ENCODE data around the gene DDOST. TPM values are rescaled to one million over a fixed set of nuclear protein-coding genes. Genes with fewer than 3 reads are reported as not detected.
"Not testable (repeated sequence)": the region's sequence is repeated elsewhere in the genome, so short reads cannot be mapped to it uniquely, and the experiment has no call there.

The DDOST gene
- total and polyA plus RNA-seq, 2 experiments from 2014 or later = 320 to 405 TPM

DNA sequence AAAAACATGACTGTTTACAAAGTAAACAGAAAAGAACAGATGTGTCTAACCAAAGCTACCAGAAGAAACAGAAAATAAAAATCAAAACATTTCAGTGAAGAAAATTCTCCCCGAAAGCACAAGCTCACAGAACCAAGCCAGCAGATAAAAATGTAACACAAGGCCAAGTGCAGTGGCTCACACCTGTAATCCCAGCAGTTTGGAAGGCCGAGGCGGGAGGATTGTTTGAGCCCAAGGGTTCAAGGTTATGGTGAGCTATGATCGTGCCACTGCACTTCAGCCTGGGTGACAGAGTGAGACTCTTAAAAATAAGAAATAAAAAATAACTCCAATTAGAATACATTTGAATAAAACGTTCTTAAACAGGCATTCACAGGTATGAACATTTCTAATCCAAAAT lies 19.1 kb upstream of the DDOST start:
- no peaks in the 10 kb centered on the region for H4K20me1 ChIP-seq (ENCODE audit: insufficient read depth, poor library complexity, severe bottlenecking)

DNA sequence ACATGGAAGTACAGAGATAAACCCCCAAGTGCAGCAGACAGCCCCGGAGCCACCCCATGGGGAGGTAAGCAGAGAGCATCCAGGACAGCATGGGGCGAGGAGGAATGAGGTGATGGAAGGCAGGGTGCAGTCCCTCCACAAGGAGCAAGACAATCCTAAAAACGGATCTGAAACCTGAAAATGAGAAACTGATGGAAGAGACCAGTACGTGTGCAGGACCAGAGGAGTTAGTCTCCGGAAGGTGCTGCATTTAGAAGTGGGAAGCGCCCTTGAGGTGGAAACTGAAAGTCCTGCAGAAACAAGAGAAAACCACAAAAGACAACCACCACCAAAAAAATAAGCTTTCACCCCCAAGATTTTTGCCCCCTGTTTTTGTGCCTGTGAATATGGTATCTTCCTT lies 17.4 kb upstream of the DDOST start:
- H3K9me3 ChIP-seq (ENCODE audit: low read depth) = no peaks in the 10 kb centered on the region
- no peaks in the 10 kb centered on the region for H3K36me3 ChIP-seq (replicated peaks; ENCODE audit: insufficient read depth, low read depth)
- TF ChIP-seq EZH2phosphoT487 (IDR thresholded peaks at IDR 0.05; ENCODE audit: low read depth, severe bottlenecking, unreplicated experiment) = no peak
- no peak for TF ChIP-seq CTCF (IDR thresholded peaks at IDR 0.05; ENCODE audit: poor library complexity)
- no peak for TF ChIP-seq EZH2 (IDR thresholded peaks at IDR 0.05; ENCODE audit: borderline replicate concordance)
- no peaks in the 10 kb centered on the region for H3K4me1 ChIP-seq (ENCODE audit: insufficient read depth)
- no peaks in the 10 kb centered on the region for H3K27me3 ChIP-seq
- H4K20me1 ChIP-seq (ENCODE audit: insufficient read depth, poor library complexity, severe bottlenecking) = no peaks in the 10 kb centered on the region
- no peaks in the 10 kb centered on the region for H3K9me2 ChIP-seq (replicated peaks; ENCODE audit: insufficient read depth)
- whole genome bisulfite sequencing (ENCODE audit: low lambda C conversion rate, missing lambda C conversion rate) = 87% methylated on average over 6 of the region's 6 CpGs
- H3K79me2 ChIP-seq = no peaks in the 10 kb centered on the region
- H3K4me2 ChIP-seq = no peak overlapping the region
- H2AFZ ChIP-seq = no peak overlapping the region
- DNase-seq (ENCODE audit: low spot score) = no peak
- no peak overlapping the region for H3K27ac ChIP-seq
- no peak overlapping the region for H3K4me3 ChIP-seq

More for the DNA sequence above, 19.1 kb upstream of the DDOST start:
- Histone ChIP-seq H3K27me3 (no peaks in the 10 kb centered on the region), H3K79me2 (no peaks in the 10 kb centered on the region), H3K4me2 (no peak overlapping the region), H3K4me1 (ENCODE audit: insufficient read depth) (no peaks in the 10 kb centered on the region), H3K36me3 (replicated peaks; ENCODE audit: insufficient read depth, low read depth) (no peaks in the 10 kb centered on the region), H3K9me3 (ENCODE audit: low read depth) (no peaks in the 10 kb centered on the region), H2AFZ (no peak overlapping the region), H3K9me2 (replicated peaks; ENCODE audit: insufficient read depth) (no peaks in the 10 kb centered on the region), H3K27ac (no peak overlapping the region), H3K4me3 (no peak overlapping the region)
- TF ChIP-seq EZH2phosphoT487 (IDR thresholded peaks at IDR 0.05; ENCODE audit: low read depth, severe bottlenecking, unreplicated experiment) (no peak), EZH2 (IDR thresholded peaks at IDR 0.05; ENCODE audit: borderline replicate concordance) (no peak), CTCF (IDR thresholded peaks at IDR 0.05; ENCODE audit: poor library complexity) (no peak)
- WGBS (ENCODE audit: low lambda C conversion rate, missing lambda C conversion rate) = 81% methylated on average over 5 of the region's 5 CpGs
- no peak for DNase-seq (ENCODE audit: low spot score)

DNA sequence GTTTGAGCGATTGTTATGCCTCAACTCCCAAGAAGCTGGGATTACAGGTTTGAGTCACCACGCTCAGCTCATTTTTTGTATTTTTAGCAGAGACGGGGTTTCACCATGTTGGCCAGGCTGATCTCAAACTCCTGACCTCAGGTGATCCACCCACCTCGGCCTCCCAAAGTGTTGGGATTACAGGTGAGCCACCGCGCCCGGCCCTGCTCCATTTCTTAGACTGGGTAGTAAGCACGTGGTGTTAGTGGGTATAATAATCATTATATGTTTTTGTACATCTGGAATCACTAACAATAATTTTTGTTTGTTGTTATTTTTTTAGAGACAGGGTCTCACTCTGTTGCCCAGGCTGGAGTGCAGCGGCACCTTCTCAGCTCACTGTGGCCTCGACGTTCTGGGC lies 12.5 kb upstream of the DDOST start:
- H3K27me3 ChIP-seq; H3K9me3 ChIP-seq (ENCODE audit: low read depth); H3K4me2 ChIP-seq; H3K9me2 ChIP-seq (replicated peaks; ENCODE audit: insufficient read depth); DNase-seq (ENCODE audit: low spot score); H3K4me3 ChIP-seq; H3K36me3 ChIP-seq (replicated peaks; ENCODE audit: insufficient read depth, low read depth); H4K20me1 ChIP-seq (ENCODE audit: insufficient read depth, poor library complexity, severe bottlenecking); H2AFZ ChIP-seq; H3K79me2 ChIP-seq; H3K4me1 ChIP-seq (ENCODE audit: insufficient read depth); H3K27ac ChIP-seq: not testable (repeated sequence)
- WGBS (ENCODE audit: low lambda C conversion rate, missing lambda C conversion rate) = 92% methylated on average over 11 of the region's 11 CpGs

GRCh38 chr1:20672265-20672632 lies 11.1 kb upstream of the DDOST start:
- H3K4me2 ChIP-seq = no peak overlapping the region
- no peak overlapping the region for H3K4me3 ChIP-seq
- H3K79me2 ChIP-seq = no peaks in the 10 kb centered on the region
- H3K27ac ChIP-seq = no peak overlapping the region
- DNase-seq (ENCODE audit: low spot score) = no peak
- no peak overlapping the region for H2AFZ ChIP-seq
- H4K20me1 ChIP-seq (ENCODE audit: insufficient read depth, poor library complexity, severe bottlenecking) = no peaks in the 10 kb centered on the region
- no peak for TF ChIP-seq CTCF (IDR thresholded peaks at IDR 0.05; ENCODE audit: poor library complexity)
- no peak for TF ChIP-seq EZH2phosphoT487 (IDR thresholded peaks at IDR 0.05; ENCODE audit: low read depth, severe bottlenecking, unreplicated experiment)
- no peak for TF ChIP-seq EZH2 (IDR thresholded peaks at IDR 0.05; ENCODE audit: borderline replicate concordance)
- H3K9me2 ChIP-seq (replicated peaks; ENCODE audit: insufficient read depth) = no peaks in the 10 kb centered on the region
- no peaks in the 10 kb centered on the region for H3K4me1 ChIP-seq (ENCODE audit: insufficient read depth)
- no peaks in the 10 kb centered on the region for H3K9me3 ChIP-seq (ENCODE audit: low read depth)
- no peaks in the 10 kb centered on the region for H3K36me3 ChIP-seq (replicated peaks; ENCODE audit: insufficient read depth, low read depth)
- no peaks in the 10 kb centered on the region for H3K27me3 ChIP-seq
- 94% methylated on average over 4 of the region's 4 CpGs for WGBS (ENCODE audit: low lambda C conversion rate, missing lambda C conversion rate)
